Measurements from ENCODE around the gene CYP11A1. TPM values are rescaled to one million over a fixed set of nuclear protein-coding genes. Genes with fewer than 3 reads are reported as not detected.

CYP11A1 gene
- total and polyA plus RNA-seq, 9 donors, result 19.9 to 1,902 (median 32.3) TPM

GRCh38 chr15:74337146-74337545, 30.3 kb downstream of the CYP11A1 start:
- peaks cover 3% of the 10 kb centered on the region for H3K4me1 ChIP-seq (ENCODE audit: insufficient read depth)
- H3K36me3 ChIP-seq, result no peaks in the 10 kb centered on the region
- no peak overlapping the region for H3K27ac ChIP-seq
- intact Hi-C loops (cut with DNase I), result no loop called here
- TF ChIP-seq POLR2A (IDR thresholded peaks at IDR 0.05) (no peak), EP300 (IDR thresholded peaks at IDR 0.05) (no peak), CTCF (IDR thresholded peaks at IDR 0.05) (no peak)
- DNase-seq, result peak in 2 of 5 donors; percentile 17 to 31
- H3K9me3 ChIP-seq, result no peaks in the 10 kb centered on the region
- H3K27me3 ChIP-seq, result no peaks in the 10 kb centered on the region
- H3K4me3 ChIP-seq, result no peak overlapping the region
- 89 to 93% (median 91%) methylated on average over 5 of the region's 5 CpGs for WGBS, 3 donors

- no peak overlapping the region for H3K27ac ChIP-seq
- intact Hi-C loops (cut with DNase I), result no loop called here
These were observed 31.1 kb downstream of the CYP11A1 start for GRCh38 chr15:74336061-74337005.

GRCh38 chr15:74335396-74335795, 32.0 kb downstream of the CYP11A1 start:
- no peaks in the 10 kb centered on the region for H3K36me3 ChIP-seq
- intact Hi-C loops (cut with DNase I), result no loop called here
- TF ChIP-seq EP300 (IDR thresholded peaks at IDR 0.05) (no peak), POLR2A (IDR thresholded peaks at IDR 0.05) (no peak), CTCF (IDR thresholded peaks at IDR 0.05) (no peak)
- H3K9me3 ChIP-seq, result no peaks in the 10 kb centered on the region
- 85 to 94% (median 88%) methylated on average over 8 of the region's 8 CpGs for WGBS, 3 donors
- H3K27ac ChIP-seq, result no peak overlapping the region
- no peak overlapping the region for H3K4me3 ChIP-seq
- no peaks in the 10 kb centered on the region for H3K4me1 ChIP-seq (ENCODE audit: insufficient read depth)
- DNase-seq, result peak in 2 of 5 donors; percentile 18 to 30
- H3K27me3 ChIP-seq, result no peaks in the 10 kb centered on the region

More at GRCh38 chr15:74336061-74337005, 31.1 kb downstream of the CYP11A1 start:
- H3K4me1 ChIP-seq (ENCODE audit: insufficient read depth), result no peaks in the 10 kb centered on the region
- 83 to 88% (median 86%) methylated on average over 9 of the region's 9 CpGs for WGBS, 3 donors
- DNase-seq, result peak in 1 of 5 donors; percentile 24
- no peaks in the 10 kb centered on the region for H3K9me3 ChIP-seq
- TF ChIP-seq POLR2A (IDR thresholded peaks at IDR 0.05), result no peak
- no peak for TF ChIP-seq EP300 (IDR thresholded peaks at IDR 0.05)
- no peak for TF ChIP-seq CTCF (IDR thresholded peaks at IDR 0.05)
- no peaks in the 10 kb centered on the region for H3K36me3 ChIP-seq
- H3K27me3 ChIP-seq, result no peaks in the 10 kb centered on the region
- no peak overlapping the region for H3K4me3 ChIP-seq

- intact Hi-C loops (cut with DNase I), result no loop called here
- Histone ChIP-seq H3K4me3 (no peak overlapping the region), H3K36me3 (no peaks in the 10 kb centered on the region), H3K27me3 (no peaks in the 10 kb centered on the region), H3K27ac (no peak overlapping the region), H3K9me3 (no peaks in the 10 kb centered on the region), H3K4me1 (ENCODE audit: insufficient read depth) (no peaks in the 10 kb centered on the region)
- WGBS, 3 donors, result 86 to 100% (median 96%) methylated on average over 1 of the region's 1 CpG
- no peak for TF ChIP-seq EP300 (IDR thresholded peaks at IDR 0.05)
- no peak for TF ChIP-seq CTCF (IDR thresholded peaks at IDR 0.05)
- no peak for TF ChIP-seq POLR2A (IDR thresholded peaks at IDR 0.05)
- peak in 1 of 5 donors; percentile 6 for DNase-seq
These were observed 33.3 kb downstream of the CYP11A1 start for GRCh38 chr15:74334127-74334526.
